Measurements from ENCODE around the gene SPOCD1. TPM values are rescaled to one million over a fixed set of nuclear protein-coding genes. Genes with fewer than 3 reads are reported as not detected.
A peak's percentile ranks its signal among the peaks of the same experiment; 100 is the strongest.

The SPOCD1 gene
- 0.08 TPM for total RNA-seq (2013)
- polyA plus RNA-seq (not detected), polyA minus RNA-seq (0.14 TPM in 1 of 2 replicates, not detected in the other), total RNA-seq (0 to 0.91 (median 0.17) reads per million in 11 experiments)

DNA sequence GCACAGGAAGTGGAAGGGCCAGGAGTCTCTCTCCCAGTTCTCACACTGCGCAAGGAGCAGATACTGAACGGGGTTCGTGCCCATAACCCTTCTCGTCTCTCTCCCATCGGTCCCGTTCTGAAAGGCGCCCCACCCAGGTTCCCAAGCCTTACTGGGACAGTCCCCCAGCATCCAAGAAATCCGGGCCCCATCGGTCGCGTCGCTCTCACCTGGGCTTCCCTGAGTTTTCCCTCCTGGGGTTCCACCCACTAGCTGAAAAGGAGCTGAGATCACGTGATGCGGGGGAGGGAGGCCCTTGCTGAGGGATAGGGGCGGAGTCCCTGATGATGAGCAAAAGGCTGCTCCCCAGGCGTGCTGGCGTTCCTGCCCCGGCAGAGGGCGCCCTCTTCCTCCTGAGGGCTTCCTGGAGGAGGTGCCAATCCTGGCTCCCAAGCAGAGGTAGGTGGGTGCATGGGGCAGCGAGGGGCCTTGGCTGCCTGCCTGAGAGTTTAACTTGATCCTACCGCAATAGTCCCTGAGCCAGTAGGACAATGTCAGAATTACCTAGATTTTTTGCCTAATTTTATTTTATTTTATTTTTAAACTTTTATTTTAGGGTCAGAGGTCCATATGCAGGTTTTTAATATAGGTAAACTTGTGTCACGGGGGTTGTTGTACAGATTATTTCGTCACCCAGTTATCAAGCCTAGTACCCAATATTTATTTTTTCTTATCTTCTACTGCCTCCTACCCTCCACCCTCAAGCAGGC is at the start of gene SPOCD1:
SPOCD1 (minus strand) TSS at position 271 of the 749 bp plus-strand sequence. CDS start 689 bp downstream, outside the sequence.
- no peaks in the 10 kb centered on the region for H3K27me3 ChIP-seq (ENCODE audit: control insufficient read depth in 2 of 2, insufficient read depth in 2 of 2, low read length in 2 of 2)
- Mint-ChIP-seq H3K4me1 (peaks cover 28% of the 10 kb centered on the region), H3K27ac (peak within 1 kb of the TSS in 5 of 7 donors; percentile 30 to 72 (median 37)), H3K27me3 (ENCODE audit: low read depth in 3 of 3) (peaks cover 3 to 14% (median 4%) of the 10 kb centered on the region in 3 donors), H3K36me3 (no peaks in the 10 kb centered on the region), H3K9me3 (peaks cover 0 to 3% (median 0%) of the 10 kb centered on the region in 7 donors), H3K4me3 (no peak within 1 kb of the TSS)
- H3K9me3 ChIP-seq (replicated peaks in 1 of 2; ENCODE audit: control insufficient read depth in 1 of 2, insufficient read depth in 1 of 2, low read length in 2 of 2) = no peaks in the 10 kb centered on the region
- 47% methylated on average over 8 of the region's 23 CpGs for WGBS (ENCODE audit: insufficient coverage)
- H3K4me2 ChIP-seq (replicated peaks; ENCODE audit: extremely low read depth, low read length, poor library complexity, severe bottlenecking) = no peak within 1 kb of the TSS
- no peak within 1 kb of the TSS for H3K9ac ChIP-seq (ENCODE audit: insufficient read depth, low read length, poor library complexity, severe bottlenecking)
- H3K36me3 ChIP-seq (replicated peaks in 1 of 2; ENCODE audit: control insufficient read depth in 1 of 2, insufficient read depth in 2 of 2, low read length in 2 of 2) = no peaks in the 10 kb centered on the region
- no peak within 1 kb of the TSS for H3K27ac ChIP-seq (ENCODE audit: low read depth in 1 of 2, low read length in 2 of 2)
- TF ChIP-seq, protein P1, sequence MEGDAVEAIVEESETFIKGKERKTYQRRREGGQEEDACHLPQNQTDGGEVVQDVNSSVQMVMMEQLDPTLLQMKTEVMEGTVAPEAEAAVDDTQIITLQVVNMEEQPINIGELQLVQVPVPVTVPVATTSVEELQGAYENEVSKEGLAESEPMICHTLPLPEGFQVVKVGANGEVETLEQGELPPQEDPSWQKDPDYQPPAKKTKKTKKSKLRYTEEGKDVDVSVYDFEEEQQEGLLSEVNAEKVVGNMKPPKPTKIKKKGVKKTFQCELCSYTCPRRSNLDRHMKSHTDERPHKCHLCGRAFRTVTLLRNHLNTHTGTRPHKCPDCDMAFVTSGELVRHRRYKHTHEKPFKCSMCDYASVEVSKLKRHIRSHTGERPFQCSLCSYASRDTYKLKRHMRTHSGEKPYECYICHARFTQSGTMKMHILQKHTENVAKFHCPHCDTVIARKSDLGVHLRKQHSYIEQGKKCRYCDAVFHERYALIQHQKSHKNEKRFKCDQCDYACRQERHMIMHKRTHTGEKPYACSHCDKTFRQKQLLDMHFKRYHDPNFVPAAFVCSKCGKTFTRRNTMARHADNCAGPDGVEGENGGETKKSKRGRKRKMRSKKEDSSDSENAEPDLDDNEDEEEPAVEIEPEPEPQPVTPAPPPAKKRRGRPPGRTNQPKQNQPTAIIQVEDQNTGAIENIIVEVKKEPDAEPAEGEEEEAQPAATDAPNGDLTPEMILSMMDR (IDR thresholded peaks at IDR 0.05) = peak; percentile 83
- H3K79me2 ChIP-seq (ENCODE audit: insufficient read depth, low read length) = no peaks in the 10 kb centered on the region
- H3K4me3 ChIP-seq (replicated peaks in 1 of 3; ENCODE audit: low read depth in 2 of 3, low read length in 3 of 3) = no peak within 1 kb of the TSS
- intact Hi-C loops (cut with micrococcal nuclease) = loop anchor here (2.0 to 10.0 kb wide), 3 partner anchors 89 to 149 kb away; no protein-coding TSS in a partner anchor
- H4K20me1 ChIP-seq (ENCODE audit: insufficient read depth, low read length) = no peaks in the 10 kb centered on the region
- peak; percentile 71 to 82 (median 76) for DNase-seq
- peaks cover 0 to 9% of the 10 kb centered on the region in 2 donors for H3K4me1 ChIP-seq (ENCODE audit: control insufficient read depth in 1 of 2, insufficient read depth in 2 of 2, low read length in 2 of 2)
- no peak within 1 kb of the TSS for H2AFZ ChIP-seq (ENCODE audit: insufficient read depth, low read depth, low read length, poor library complexity, severe bottlenecking)

DNA sequence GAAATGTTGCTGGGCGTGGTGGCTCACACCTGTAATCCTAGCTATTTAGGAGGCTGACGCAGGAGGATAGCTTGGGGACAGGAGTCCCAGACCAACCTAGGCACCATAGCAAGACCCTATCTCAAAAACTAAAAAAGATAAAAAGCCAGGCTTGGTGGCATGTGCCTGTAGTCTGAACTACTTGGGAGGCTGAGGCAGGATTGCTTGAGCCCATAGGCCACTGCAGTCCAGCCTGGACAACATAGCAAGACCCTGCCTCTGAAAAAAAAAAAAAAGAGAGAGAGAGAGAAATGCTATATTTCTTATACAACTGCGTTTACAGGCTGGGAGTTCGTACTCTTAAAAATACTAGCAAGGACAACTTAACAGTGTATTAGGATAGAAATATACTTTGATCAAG is 46.2 kb upstream of the SPOCD1 start:
- Histone ChIP-seq H3K27me3 (ENCODE audit: control insufficient read depth in 2 of 2, insufficient read depth in 2 of 2, low read length in 2 of 2) (no peaks in the 10 kb centered on the region), H2AFZ (ENCODE audit: insufficient read depth, low read depth, low read length, poor library complexity, severe bottlenecking) (no peak overlapping the region), H3K4me3 (replicated peaks in 1 of 3; ENCODE audit: low read depth in 2 of 3, low read length in 3 of 3) (no peak overlapping the region), H3K9ac (ENCODE audit: insufficient read depth, low read length, poor library complexity, severe bottlenecking) (no peak overlapping the region), H4K20me1 (ENCODE audit: insufficient read depth, low read length) (no peaks in the 10 kb centered on the region), H3K4me2 (replicated peaks; ENCODE audit: extremely low read depth, low read length, poor library complexity, severe bottlenecking) (no peak overlapping the region), H3K36me3 (replicated peaks in 1 of 2; ENCODE audit: control insufficient read depth in 1 of 2, insufficient read depth in 2 of 2, low read length in 2 of 2) (no peaks in the 10 kb centered on the region), H3K9me3 (replicated peaks in 1 of 2; ENCODE audit: control insufficient read depth in 1 of 2, insufficient read depth in 1 of 2, low read length in 2 of 2) (no peaks in the 10 kb centered on the region), H3K27ac (ENCODE audit: low read depth in 1 of 2, low read length in 2 of 2) (no peak overlapping the region), H3K79me2 (ENCODE audit: insufficient read depth, low read length) (no peaks in the 10 kb centered on the region), H3K4me1 (ENCODE audit: control insufficient read depth in 1 of 2, insufficient read depth in 2 of 2, low read length in 2 of 2) (no peaks in the 10 kb centered on the region)
- Mint-ChIP-seq H3K27me3 (ENCODE audit: low read depth in 3 of 3) (peaks cover 0 to 3% (median 2%) of the 10 kb centered on the region in 3 donors), H3K27ac (no peak overlapping the region), H3K4me1 (no peaks in the 10 kb centered on the region), H3K4me3 (no peak overlapping the region), H3K36me3 (no peaks in the 10 kb centered on the region), H3K9me3 (no peaks in the 10 kb centered on the region)
- TF ChIP-seq, protein P1 (IDR thresholded peaks at IDR 0.05) = no peak
- DNase-seq = no peak
- no CpG with 5 or more reads among the region's 4 CpGs for WGBS (ENCODE audit: insufficient coverage)
- intact Hi-C loops (cut with micrococcal nuclease) = no loop called here

All from CD14-positive monocyte (primary cell).